CD4-positive, alpha-beta T cell treated with Interleukin-1 beta for 1 hour (primary cell): ENCODE data around the gene MCM5.

Experiments
- DNase-seq, 2 donors: peaks; one replicate each; pipeline ENCODE4 v3.0.0-alpha.2; 2020 to 2022

MCM5 gene

GRCh38 chr22:35379146-35379993, 20.6 kb upstream of the MCM5 start:
- DNase-seq = no peak

- no peak for DNase-seq
Observed at GRCh38 chr22:35380013-35380412, 19.9 kb upstream of the MCM5 start.

- DNase-seq = peak; percentile 49 to 81
Observed at GRCh38 chr22:35380537-35381423, 19.2 kb upstream of the MCM5 start, which contains the start of gene HMOX1. HMOX1 (plus strand) TSS chr22:35381096; CDS start chr22:35381174, 78 bp downstream.

GRCh38 chr22:35381424-35382009, 18.4 kb upstream of the MCM5 start:
- DNase-seq = no peak

- DNase-seq = no peak
Observed at GRCh38 chr22:35383679-35384071, 16.3 kb upstream of the MCM5 start.

- DNase-seq = no peak
Observed at GRCh38 chr22:35384527-35384926, 15.4 kb upstream of the MCM5 start.

- DNase-seq = no peak
Observed at GRCh38 chr22:35384975-35385588, 14.9 kb upstream of the MCM5 start.

- no peak for DNase-seq
Observed at GRCh38 chr22:35386670-35387288, 13.2 kb upstream of the MCM5 start.

GRCh38 chr22:35390933-35391332, 9.0 kb upstream of the MCM5 start:
- DNase-seq = no peak

GRCh38 chr22:35392357-35392756, 7.6 kb upstream of the MCM5 start:
- no peak for DNase-seq

GRCh38 chr22:35393116-35394010, 6.6 kb upstream of the MCM5 start:
- DNase-seq = no peak

- no peak for DNase-seq
Observed at GRCh38 chr22:35394011-35394312, 6.0 kb upstream of the MCM5 start.

GRCh38 chr22:35394810-35395563, 5.0 kb upstream of the MCM5 start:
- no peak for DNase-seq

GRCh38 chr22:35396622-35397021, 3.3 kb upstream of the MCM5 start:
- peak in 1 of 2 donors; percentile 52 for DNase-seq

- DNase-seq = no peak
Observed at GRCh38 chr22:35397095-35397904, 2.6 kb upstream of the MCM5 start.

GRCh38 chr22:35398591-35398973, 1.4 kb upstream of the MCM5 start:
- DNase-seq = no peak

GRCh38 chr22:35399114-35399677, 744 bp upstream of the MCM5 start:
- no peak for DNase-seq

- DNase-seq = no peak
Observed at GRCh38 chr22:35400501-35400790, 506 bp downstream of the MCM5 start.

GRCh38 chr22:35401863-35402262, 1.9 kb downstream of the MCM5 start:
- no peak for DNase-seq

- no peak for DNase-seq
Observed at GRCh38 chr22:35403356-35403755, 3.4 kb downstream of the MCM5 start.
